Ovary (tissue), 9 donors: ENCODE data around the gene GNAT3. TPM values are rescaled to one million over a fixed set of nuclear protein-coding genes. Genes with fewer than 3 reads are reported as not detected.

Source experiments
- DNase-seq, 5 donors: peaks; one replicate each; pipeline ENCODE4 v3.0.0-alpha.2; 2019 to 2020
- H3K27ac ChIP-seq, 2 donors: fragments of 200-600 bp; one replicate each; pipeline versions ENCODE4 v1.5.1 to v1.8.0; 2019 to 2022
- H3K27me3 ChIP-seq: fragments of 200-600 bp; one replicate; pipeline ENCODE4 v1.8.0; 2022
- H3K36me3 ChIP-seq: fragments of 200-600 bp; sonication (generic); one replicate; pipeline ENCODE4 v1.5.1; 2019
- H3K4me1 ChIP-seq: one replicate; pipeline ENCODE4 v1.8.1; 2013; ENCODE audit warnings: mild to moderate bottlenecking, moderate library complexity; ENCODE audit not compliant: insufficient read depth
- H3K4me3 ChIP-seq: fragments of 200-600 bp; sonication (generic); one replicate; pipeline ENCODE4 v1.5.1; 2017
- H3K9me3 ChIP-seq, 2 donors: fragments of 200-600 bp in 1 of 2; sonication (generic) in 1 of 2; one replicate each; pipeline versions ENCODE4 v1.5.1 to v1.8.1; 2013 to 2019; ENCODE audit warnings: mild to moderate bottlenecking in 1 of 2, moderate library complexity in 1 of 2
- CTCF ChIP-seq, 3 donors: fragments of 450-650 bp in 2 of 3; fragments of 200-600 bp in 1 of 3; IDR thresholded peaks; one replicate each; pipeline versions ENCODE4 v1.5.1 to v1.8.0; 2016 to 2022; ENCODE audit warnings: antibody characterized with exemption in 3 of 3, mild to moderate bottlenecking in 1 of 3
- EP300 ChIP-seq: sonication (generic); formaldehyde crosslinking; IDR thresholded peaks from one replicate; pipeline ENCODE4 v1.6.1; 2017; ENCODE audit warnings: antibody characterized with exemption
- POLR2A ChIP-seq: fragments of 450-650 bp; IDR thresholded peaks from one replicate; pipeline ENCODE4 v1.6.1; 2017; ENCODE audit warnings: antibody characterized with exemption, mild to moderate bottlenecking, moderate library complexity
- WGBS, 3 donors: extraction: QIAGEN DNeasy Blood & Tissue Kit in 1 of 3; methylation state at CpG; one replicate each; pipeline versions ENCODE4 v1.1.5 to v1.1.7; 2013 to 2017; 5-methylcytosine and 5-hydroxymethylcytosine counted together
- intact Hi-C, 4 donors: fragments of 100-400 bp; cut with DNase I; formaldehyde crosslinking; loops; one replicate each; pipeline versions ENCODE4 v1.11.0 to v1.15.1; 2022 to 2023
- polyA plus RNA-seq, 2 donors: library from polyadenylated mRNA; stranded (reverse); fragments of 200-250 nt in 1 of 2; fragments of 350-450 nt in 1 of 2; fragmentation: Illumina TruSeq in 1 of 2; extraction: RNeasy Lipid Tissue Mini Kit (QIAGEN cat#74804) in 1 of 2; gene quantifications; one replicate each; pipeline ENCODE4 v1.2.3, GENCODE V29; 2013 to 2014
- total RNA-seq, 7 donors: library from RNA; depleted of rRNA in 2 of 7; stranded (reverse); fragments of >200 nt in 2 of 7; fragmentation: NEBNext Ultra II Directional in 3 of 7; extraction: Animal tissue kit (Norgen Biotek cat#: 25700) in 3 of 7; gene quantifications; one replicate each; pipeline versions ENCODE4 v1.1.0 to v1.2.4, GENCODE V29; 2016 to 2023
- donor health status: DM: no; HTN: no; CAD: no; lungs with moderate emphysema.
- donor health status: DM: no; HTN: no; CAD: no.
- donor health status: Bipolar disorder and iron deficiency.
- donor health status: DM: yes; HTN: yes; CAD: no.
- donor health status: DM: no; HTN: no; CAD: no.
- donor health status: DM: yes; HTN: yes; CAD: no.

Gene GNAT3
- total and polyA plus RNA-seq, 9 donors, result not detected

- intact Hi-C loops, result no loop called here
- no peaks in the 10 kb centered on the region for H3K4me1 ChIP-seq
- TF ChIP-seq EP300, result no peak
- TF ChIP-seq CTCF (IDR thresholded peaks at IDR 0.05), result no peak
- no peak for TF ChIP-seq POLR2A
- H3K4me3 ChIP-seq, result no peak overlapping the region
- H3K27ac ChIP-seq, result no peak overlapping the region
- no peaks in the 10 kb centered on the region for H3K9me3 ChIP-seq
- no peaks in the 10 kb centered on the region for H3K36me3 ChIP-seq
- DNase-seq, result no peak
- H3K27me3 ChIP-seq, result no peaks in the 10 kb centered on the region
These were observed 26.1 kb downstream of the GNAT3 start for GRCh38 chr7:80485721-80486120.

GRCh38 chr7:80482950-80483349 is 28.9 kb downstream of the GNAT3 start:
- Histone ChIP-seq H3K27ac (no peak overlapping the region), H3K9me3 (no peaks in the 10 kb centered on the region), H3K36me3 (no peaks in the 10 kb centered on the region), H3K4me3 (no peak overlapping the region), H3K4me1 (no peaks in the 10 kb centered on the region), H3K27me3 (no peaks in the 10 kb centered on the region)
- TF ChIP-seq CTCF (IDR thresholded peaks at IDR 0.05) (no peak), POLR2A (no peak), EP300 (no peak)
- DNase-seq, result no peak
- intact Hi-C loops, result no loop called here
- 81 to 93% (median 86%) methylated on average over 3 of the region's 3 CpGs for WGBS, 3 donors

- no peak for DNase-seq
- no peaks in the 10 kb centered on the region for H3K4me1 ChIP-seq
- H3K9me3 ChIP-seq, result no peaks in the 10 kb centered on the region
- no peaks in the 10 kb centered on the region for H3K36me3 ChIP-seq
- H3K4me3 ChIP-seq, result no peak overlapping the region
- no peaks in the 10 kb centered on the region for H3K27me3 ChIP-seq
- 82 to 85% (median 84%) methylated on average over 2 of the region's 2 CpGs for whole genome bisulfite sequencing, 3 donors
- no peak for TF ChIP-seq CTCF (IDR thresholded peaks at IDR 0.05)
- no peak for TF ChIP-seq EP300
- TF ChIP-seq POLR2A, result no peak
- H3K27ac ChIP-seq, result no peak overlapping the region
- intact Hi-C loops, result no loop called here
These were observed 30.5 kb downstream of the GNAT3 start for GRCh38 chr7:80481196-80481884.

GRCh38 chr7:80480566-80480965 is 31.3 kb downstream of the GNAT3 start:
- TF ChIP-seq POLR2A (no peak), CTCF (IDR thresholded peaks at IDR 0.05) (no peak), EP300 (no peak)
- DNase-seq, result no peak
- Histone ChIP-seq H3K27me3 (no peaks in the 10 kb centered on the region), H3K36me3 (no peaks in the 10 kb centered on the region), H3K27ac (no peak overlapping the region), H3K4me1 (no peaks in the 10 kb centered on the region), H3K4me3 (no peak overlapping the region), H3K9me3 (no peaks in the 10 kb centered on the region)
- intact Hi-C loops, result no loop called here
- WGBS, 3 donors, result 20 to 29% (median 20%) methylated on average over 4 of the region's 4 CpGs
